Left lung (tissue), 10 donors: Measurements from ENCODE around the gene STPG2. TPM values are rescaled to one million over a fixed set of nuclear protein-coding genes. Genes with fewer than 3 reads are reported as not detected.

Source experiments
- ATAC-seq: fragments of 200-7000 bp; cut with Tn5 transposase; one replicate; pipeline ENCODE4 v1.9.1; 2020; ENCODE audit warnings: moderate library complexity
- DNase-seq, 4 donors: peaks; one replicate each; pipeline ENCODE4 v3.0.0-alpha.2; 2013 to 2020
- H3K27ac ChIP-seq, 2 donors: fragments of 200-600 bp; sonication (generic) in 1 of 2; one replicate each; pipeline versions ENCODE4 v1.5.0 to v1.8.0; 2020 to 2021
- H3K27me3 ChIP-seq, 2 donors: fragments of 200-600 bp; sonication (generic) in 1 of 2; one replicate each; pipeline versions ENCODE4 v1.5.0 to v1.8.0; 2020 to 2021
- H3K36me3 ChIP-seq, 2 donors: fragments of 200-600 bp; sonication (generic) in 1 of 2; one replicate each; pipeline versions ENCODE4 v1.5.0 to v1.8.0; 2020 to 2021
- H3K4me1 ChIP-seq, 2 donors: fragments of 200-600 bp; one replicate each; pipeline ENCODE4 v1.8.0; 2021
- H3K4me3 ChIP-seq, 2 donors: fragments of 200-600 bp; sonication (generic) in 1 of 2; one replicate each; pipeline versions ENCODE4 v1.5.0 to v1.8.0; 2020 to 2021; ENCODE audit warnings: mild to moderate bottlenecking in 1 of 2
- H3K9me3 ChIP-seq, 2 donors: fragments of 200-600 bp; sonication (generic) in 1 of 2; one replicate each; pipeline versions ENCODE4 v1.5.0 to v1.8.0; 2020 to 2021
- intact Hi-C, 2 donors: fragments of 100-400 bp; cut with DNase I; formaldehyde crosslinking; loops; one replicate each; pipeline versions ENCODE4 v1.11.2 to v1.14.2; 2022
- polyA plus RNA-seq, 6 donors: library from polyadenylated mRNA; unstranded; fragments of 120-200 nt; gene quantifications; one replicate each; pipeline ENCODE4 v1.2.1, GENCODE V29; 2013; ENCODE audit not compliant: insufficient read length in 6 of 6
- total RNA-seq, 2 donors: library from RNA; stranded (reverse); fragmentation: NEBNext Ultra II Directional; extraction: Animal tissue kit (Norgen Biotek cat#: 25700); gene quantifications; one replicate each; pipeline ENCODE4 v1.2.1, GENCODE V29; 2021
- TF ChIP-seq, protein P1 (sequence below), 2 donors: fragments of 200-600 bp; sonication (generic) in 1 of 2; IDR thresholded peaks; one replicate each; pipeline versions ENCODE4 v1.5.0 to v1.8.0; 2021; ENCODE audit warnings: antibody characterized with exemption in 2 of 2
- donor health status: DM: no; HTN: yes; CAD: no.
- donor health status: DM: no; HTN: no; CAD: no.

The STPG2 gene
- total and polyA plus RNA-seq, 8 donors: 0.13 to 0.76 (median 0.30) TPM

- Histone ChIP-seq H3K36me3 (no peaks in the 10 kb centered on the region), H3K9me3 (no peaks in the 10 kb centered on the region), H3K4me1 (no peaks in the 10 kb centered on the region), H3K4me3 (no peak overlapping the region), H3K27ac (no peak overlapping the region), H3K27me3 (no peaks in the 10 kb centered on the region)
- intact Hi-C loops: no loop called here
- TF ChIP-seq, protein P1, sequence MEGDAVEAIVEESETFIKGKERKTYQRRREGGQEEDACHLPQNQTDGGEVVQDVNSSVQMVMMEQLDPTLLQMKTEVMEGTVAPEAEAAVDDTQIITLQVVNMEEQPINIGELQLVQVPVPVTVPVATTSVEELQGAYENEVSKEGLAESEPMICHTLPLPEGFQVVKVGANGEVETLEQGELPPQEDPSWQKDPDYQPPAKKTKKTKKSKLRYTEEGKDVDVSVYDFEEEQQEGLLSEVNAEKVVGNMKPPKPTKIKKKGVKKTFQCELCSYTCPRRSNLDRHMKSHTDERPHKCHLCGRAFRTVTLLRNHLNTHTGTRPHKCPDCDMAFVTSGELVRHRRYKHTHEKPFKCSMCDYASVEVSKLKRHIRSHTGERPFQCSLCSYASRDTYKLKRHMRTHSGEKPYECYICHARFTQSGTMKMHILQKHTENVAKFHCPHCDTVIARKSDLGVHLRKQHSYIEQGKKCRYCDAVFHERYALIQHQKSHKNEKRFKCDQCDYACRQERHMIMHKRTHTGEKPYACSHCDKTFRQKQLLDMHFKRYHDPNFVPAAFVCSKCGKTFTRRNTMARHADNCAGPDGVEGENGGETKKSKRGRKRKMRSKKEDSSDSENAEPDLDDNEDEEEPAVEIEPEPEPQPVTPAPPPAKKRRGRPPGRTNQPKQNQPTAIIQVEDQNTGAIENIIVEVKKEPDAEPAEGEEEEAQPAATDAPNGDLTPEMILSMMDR (IDR thresholded peaks at IDR 0.05): no peak
- no peak for DNase-seq
- ATAC-seq: no peak
These were observed 625.3 kb downstream of the STPG2 start for GRCh38 chr4:97517939-97518338.

DNA sequence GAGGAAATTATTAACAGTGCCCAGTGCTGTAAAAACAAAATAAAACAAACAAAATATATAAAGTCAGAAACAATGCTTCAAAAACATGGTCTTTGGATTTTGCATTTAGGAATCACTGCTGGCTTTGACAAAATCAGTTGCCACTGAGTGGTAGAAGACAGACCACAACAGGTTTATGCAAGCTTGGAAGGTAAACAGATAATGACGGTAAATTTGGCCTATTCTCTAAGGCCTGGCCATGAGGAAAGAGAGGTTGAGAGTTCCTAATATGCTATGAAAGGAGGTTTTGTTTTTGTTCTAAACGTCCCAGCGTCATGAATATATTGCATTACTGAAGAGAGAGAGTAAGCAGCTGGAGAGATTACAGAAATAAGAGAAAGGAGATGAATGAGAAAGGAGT lies 629.4 kb downstream of the STPG2 start:
- no peak for DNase-seq
- Histone ChIP-seq H3K36me3 (no peaks in the 10 kb centered on the region), H3K4me3 (no peak overlapping the region), H3K9me3 (no peaks in the 10 kb centered on the region), H3K27me3 (no peaks in the 10 kb centered on the region), H3K27ac (no peak overlapping the region), H3K4me1 (no peaks in the 10 kb centered on the region)
- ATAC-seq: no peak
- TF ChIP-seq, protein P1 (IDR thresholded peaks at IDR 0.05): no peak
- intact Hi-C loops: no loop called here

Other genes starting within 250 kb of the STPG2 start
- gene RAP1GDS1, start 117.9 kb upstream of the STPG2 start, total RNA-seq: 10 to 100 TPM; 43.7 to 49.1 TPM
- 10 to 100 TPM; 30.7 to 37.6 (median 33.4) TPM for gene RAP1GDS1, start 117.9 kb upstream of the STPG2 start, polyA plus RNA-seq